OCI-M1 (cell line): ENCODE measurements around the gene PI4KB.

ENCODE experiments used
- DNase-seq: peaks from one replicate; lab custom pipeline; 2025; lab: John Stamatoyannopoulos, UW

The PI4KB gene

DNA sequence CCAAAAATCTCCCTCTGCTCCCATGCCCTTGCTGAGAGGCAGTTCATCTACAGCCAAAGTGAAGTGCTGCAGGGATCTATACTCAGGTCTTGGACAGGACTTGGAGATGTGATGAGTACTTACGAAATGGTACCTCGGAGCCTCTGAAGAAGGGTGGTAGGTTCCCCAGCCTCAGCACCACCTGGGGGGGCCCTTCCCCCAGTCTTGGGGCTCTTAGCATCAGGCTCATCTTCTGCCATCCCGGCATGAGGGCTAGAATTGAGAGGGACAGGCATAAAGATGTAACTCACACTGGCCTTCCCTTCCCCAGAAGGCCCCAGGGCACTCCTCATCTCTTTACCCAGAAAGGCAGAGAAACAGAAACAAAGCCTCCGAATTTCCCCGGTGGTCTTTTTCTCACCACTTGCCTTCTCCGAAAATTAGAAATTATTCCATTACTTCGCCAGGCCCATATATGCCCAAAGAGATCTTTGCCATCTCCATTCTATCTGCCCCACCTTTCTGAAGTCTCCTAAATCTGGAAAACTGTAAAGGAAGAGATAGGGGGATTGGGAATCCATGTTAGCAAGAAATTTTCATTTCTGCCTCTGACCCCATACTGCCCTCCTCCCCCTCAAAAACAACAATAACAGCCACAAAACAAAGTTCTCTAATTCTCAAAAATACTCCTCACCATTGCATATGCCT is 19.0 kb upstream of the PI4KB start:
- DNase-seq, result peak; percentile 43

DNA sequence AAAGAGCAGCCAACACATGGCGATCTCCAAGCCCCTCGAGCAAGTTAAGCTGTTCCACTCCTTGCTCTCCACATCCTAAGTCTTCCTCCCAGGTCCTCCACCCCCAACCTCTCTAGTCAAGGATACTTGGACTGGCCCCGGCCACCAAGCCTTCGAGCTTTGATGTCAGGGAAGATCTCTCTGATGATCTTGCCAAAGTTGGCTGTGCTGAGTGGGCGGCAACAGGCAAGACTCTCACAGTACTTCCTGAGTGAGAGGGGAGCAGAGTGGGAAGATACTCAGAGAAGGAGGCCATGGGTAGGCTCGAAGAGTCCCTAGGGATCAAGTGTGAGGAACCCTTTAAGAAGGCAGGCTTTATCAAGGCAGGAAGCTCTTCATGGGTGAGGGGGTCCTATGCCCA is 17.1 kb upstream of the PI4KB start:
- DNase-seq, result no peak

DNA sequence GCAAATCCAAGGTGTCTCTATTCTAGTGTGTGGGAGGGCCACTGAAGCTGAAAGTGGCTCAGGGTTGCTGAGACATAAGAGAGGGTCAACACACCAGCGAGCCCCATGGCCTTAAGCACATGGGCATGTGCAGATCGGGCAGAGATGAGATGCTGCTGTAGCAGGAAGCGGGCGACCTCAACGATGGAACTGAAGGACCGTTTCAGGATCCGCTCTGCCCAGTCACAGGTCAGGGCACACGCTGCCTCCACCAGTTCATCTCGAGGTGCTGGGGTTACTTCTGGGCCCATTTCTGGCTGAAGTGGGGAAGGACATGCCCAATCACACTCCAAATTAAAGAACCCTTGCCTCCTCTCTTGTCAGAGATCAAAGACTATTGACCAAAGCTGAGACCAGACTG is 16.4 kb upstream of the PI4KB start:
- DNase-seq, result no peak

DNA sequence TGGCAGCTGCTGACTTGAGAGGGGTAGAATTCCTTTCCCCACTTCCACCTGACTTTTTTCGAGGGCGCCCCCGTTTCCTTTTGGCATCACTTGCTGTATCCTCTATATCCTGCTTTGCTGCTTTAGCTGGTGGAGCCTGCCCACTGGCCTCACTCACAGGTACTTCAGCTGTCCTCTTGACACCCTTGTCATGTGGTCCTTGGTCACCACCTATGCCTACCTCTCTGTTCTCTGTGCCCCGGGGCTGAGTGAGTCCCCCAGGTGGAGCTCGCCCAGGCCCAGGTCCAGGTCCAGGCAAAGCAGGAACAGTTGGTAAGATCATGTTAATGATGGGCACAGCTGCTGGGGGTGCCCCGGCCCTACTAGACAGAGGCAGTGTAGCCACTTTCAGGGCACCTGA is 15.4 kb upstream of the PI4KB start:
- no peak for DNase-seq

DNA sequence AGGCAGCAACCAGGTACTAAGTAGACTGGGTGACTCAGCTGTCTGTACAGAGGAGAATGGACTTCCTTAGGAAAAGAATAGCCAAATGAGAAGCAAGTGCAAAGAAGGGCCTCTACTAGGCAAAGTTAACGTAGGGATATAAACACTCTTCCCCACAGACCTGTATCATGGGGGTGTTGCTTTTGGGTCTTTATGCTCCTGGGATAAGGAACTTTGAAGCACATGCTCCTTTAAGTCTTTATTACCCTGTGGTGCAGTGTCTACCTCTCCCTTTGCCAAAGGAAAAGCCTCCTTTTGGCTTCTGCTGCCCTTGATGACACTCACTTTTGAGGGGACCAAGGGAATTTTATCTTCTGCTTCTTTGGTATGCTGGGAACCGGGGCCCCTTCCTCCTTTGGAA is 14.8 kb upstream of the PI4KB start:
- no peak for DNase-seq

DNA sequence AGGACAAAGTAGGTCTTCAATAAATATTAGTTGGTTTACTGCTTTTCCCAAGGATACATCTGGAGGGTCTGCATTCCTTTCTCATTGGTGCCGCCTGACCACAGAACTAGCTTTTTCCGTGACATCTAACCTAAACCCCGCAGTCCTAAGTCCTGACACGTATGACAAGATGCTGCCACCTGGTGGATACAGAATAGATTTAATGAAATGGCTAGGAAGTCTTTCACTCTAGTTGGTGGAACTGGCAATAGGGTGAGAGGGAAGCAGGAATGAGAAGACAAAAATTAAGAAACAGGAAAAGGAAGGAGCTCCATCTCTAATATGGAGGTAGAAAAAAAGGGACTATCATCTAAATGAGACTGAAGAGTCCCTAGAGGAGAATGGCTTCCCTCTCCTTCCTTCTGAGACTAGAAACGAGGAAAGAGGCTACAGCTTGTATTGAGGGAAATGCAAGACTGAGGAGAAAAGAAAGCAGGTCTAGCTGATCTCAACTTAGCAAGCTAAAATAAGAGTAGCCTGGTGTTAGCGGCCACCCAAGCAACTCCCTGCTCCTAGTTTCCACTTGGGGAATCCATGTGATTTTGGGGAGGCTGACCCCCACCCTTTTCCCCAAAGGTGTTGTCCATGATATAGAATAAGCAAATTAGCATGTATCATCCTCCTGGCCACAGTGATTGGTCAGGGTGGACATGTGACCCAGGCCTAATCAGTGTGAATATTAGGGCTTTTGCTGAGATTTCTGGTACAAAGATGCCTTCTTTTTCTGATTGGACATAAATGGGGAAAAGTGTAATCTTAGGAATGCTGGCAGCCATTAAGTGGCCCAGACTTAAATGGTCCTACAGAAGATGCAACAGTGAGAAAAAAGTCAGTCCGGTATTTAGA is 13.9 kb upstream of the PI4KB start:
- peak; percentile 93 for DNase-seq

DNA sequence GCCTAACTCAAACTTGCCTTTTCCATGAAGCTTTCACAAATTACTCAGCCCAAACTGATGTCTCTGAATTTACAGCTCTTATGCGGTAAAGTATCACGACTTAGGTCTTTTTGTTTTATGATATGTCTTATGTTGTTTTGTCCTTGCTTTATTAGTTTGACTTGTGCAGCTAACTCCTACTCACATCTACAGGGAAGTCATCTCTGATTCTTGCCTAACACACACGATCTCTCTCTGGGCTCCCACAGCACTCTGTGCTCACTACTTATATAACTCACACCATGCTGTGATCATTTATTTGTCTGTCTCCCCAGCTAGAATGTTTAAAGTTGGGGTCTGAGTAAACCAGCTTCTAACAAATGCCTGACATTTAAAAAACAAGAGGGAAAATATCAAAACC is 9.3 kb upstream of the PI4KB start:
- no peak for DNase-seq

DNA sequence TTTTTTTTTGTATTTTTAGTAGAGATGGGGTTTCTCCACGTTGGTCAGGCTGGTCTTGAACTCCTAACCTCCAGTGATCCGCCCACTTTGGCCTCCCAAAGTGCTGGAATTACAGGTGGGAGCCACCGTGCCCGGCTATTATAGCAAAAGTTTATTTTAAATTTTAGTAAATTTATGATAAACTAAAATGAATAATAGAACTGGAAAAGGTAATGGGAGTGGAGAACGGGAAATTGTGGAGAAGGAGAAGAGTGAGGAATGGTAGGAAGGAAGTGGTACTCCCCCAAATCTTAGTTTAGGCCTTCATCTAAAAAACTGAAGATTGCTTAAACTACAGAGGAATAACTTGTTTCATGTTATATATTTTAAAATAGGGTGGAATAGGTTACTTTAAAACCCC is 7.6 kb upstream of the PI4KB start:
- no peak for DNase-seq

DNA sequence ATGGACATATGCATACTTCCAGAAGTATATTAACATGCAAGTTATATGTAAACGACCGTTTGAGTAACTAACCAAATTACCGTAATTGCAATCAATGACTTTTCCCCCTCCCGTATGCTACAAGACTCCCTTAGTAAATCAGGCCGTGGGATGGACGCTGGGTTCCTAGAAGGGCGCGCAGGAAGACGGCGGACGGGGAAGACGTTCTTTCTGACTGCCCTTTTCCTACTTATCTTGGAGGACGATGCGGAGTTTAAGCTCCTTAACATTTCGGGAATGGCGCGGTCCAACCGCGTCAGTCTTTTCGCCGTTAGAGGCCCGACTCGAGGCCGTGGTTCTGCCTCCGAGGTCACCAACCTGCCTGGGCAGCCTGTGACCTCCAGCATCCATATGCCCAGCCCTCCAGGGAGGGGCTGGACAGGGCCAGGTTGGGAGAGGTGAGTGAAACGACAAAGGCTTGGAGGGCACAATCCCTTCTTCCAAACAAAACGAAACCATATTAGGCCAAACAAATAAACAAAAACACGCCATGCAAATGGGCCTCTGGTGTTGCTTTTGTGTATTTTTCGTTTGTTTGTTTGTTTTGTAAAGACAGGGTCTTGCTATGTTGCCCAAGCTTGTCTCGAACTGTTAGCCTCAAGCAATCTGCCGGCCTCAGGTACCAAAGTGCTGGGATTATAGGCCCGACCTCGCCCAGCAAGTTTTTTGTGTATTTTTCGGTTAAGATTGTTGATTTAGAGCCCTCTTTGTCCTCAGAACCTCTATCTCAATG is 873 bp upstream of the PI4KB start:
- DNase-seq, result peak; percentile 74

DNA sequence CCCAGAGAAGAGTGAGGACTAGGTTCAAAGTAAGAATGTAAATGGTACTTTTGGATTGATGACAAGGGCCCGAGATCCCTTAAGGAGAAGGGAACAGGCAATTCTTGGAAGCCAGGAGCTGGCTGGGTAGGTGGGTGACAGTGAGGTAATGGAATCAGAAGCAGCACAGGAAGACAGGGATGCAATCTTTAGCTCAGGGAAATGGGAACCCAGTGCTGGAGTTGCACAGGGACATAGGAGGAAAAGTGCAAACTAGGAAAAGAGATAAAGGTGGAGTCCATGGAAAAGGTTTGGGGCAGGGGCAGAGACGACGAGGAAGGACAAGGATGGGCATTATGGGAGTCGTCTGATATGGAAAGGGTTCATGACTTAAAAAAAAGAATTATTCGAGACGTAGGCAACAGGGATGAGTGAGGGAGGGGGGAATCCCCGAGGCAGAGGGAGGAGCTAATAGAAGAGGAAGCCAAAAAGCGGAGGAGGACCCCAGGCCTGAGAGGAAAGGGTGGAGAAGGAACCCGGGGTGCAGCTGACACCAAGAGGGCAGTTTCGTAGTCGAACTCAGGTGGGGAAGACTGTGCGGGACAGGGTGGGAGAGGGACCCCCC is 495 bp downstream of the PI4KB start:
- DNase-seq, result peak; percentile 88

DNA sequence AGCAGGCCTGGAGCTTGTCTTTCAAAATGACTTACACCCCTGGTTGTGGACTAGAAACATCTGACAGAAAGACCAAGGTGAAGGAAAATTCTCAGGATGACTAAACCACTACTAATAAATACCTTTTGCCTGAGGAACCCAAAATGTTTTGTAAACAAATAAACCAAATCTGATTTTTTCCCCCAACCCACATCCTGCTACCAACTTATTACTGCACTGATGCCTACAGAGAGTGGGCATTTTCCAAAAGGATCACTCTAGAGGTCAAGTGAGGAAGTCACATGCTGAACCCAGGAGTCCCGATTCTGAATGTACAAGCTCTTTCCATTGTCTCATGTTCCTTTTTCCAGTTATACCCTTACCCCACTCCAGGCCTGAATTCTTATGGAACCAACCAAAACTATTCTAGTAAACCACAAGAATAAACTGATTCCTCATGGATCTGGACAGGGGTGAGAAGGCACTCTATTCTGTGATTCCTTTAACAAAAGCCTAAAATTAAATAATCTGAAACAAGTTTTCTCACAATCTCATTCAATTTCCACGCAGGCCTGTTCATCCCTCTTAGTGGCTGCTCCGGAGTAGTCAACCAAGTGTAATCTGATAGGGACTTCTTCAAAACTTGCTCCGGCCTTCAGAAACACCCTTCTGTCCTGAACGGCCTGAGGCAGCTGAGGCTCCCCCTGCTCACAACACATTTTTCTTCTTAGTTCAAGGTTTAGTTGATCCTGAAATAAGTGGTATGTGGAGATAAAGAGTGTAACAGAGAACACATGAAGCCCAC is 1.4 kb downstream of the PI4KB start:
- DNase-seq, result peak; percentile 55

DNA sequence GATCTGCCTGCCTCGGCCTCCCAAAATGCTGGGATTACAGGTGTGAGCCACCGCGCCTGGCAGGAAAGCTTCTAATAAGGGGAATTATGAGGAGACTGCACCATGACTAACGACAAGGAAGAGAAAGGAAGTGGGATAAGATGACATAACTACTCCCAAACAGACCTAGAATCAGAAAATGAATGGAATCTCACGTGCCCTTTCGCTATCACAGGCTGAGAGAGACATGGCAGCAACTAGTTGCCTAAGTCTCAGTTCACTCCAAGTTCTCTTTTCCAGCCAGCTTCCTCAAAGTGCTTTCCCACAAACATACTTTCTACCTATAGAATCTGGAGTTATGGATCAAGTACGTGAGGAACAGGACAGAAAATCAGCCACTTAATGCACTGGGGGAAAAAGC is 2.0 kb downstream of the PI4KB start:
- no peak for DNase-seq

DNA sequence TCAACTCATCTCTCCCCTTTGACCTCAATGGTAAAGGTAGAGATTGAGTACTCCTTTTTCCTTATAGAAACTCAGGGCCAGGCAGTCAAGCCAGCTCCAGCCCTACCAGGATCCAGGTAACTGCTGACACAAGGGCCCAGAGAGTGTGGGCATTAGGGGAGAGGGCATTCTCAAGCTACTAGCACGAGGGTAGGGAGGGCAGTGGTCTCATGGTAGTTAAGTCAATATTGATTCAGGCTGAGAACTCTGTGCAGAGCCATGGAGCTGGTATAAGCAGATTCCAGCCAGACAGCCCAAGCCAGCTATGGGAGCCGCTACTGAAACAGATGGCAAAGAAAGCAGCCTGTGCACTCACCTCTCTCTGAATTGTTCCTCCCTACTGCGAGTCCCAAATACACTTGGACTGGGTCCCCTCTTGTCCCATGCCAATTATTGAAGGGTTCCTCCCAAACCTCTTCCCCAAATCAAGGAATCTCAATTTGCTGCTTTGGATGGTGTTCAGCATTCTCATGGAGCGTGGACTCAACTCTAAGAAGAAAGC is 2.8 kb downstream of the PI4KB start:
- DNase-seq, result no peak

DNA sequence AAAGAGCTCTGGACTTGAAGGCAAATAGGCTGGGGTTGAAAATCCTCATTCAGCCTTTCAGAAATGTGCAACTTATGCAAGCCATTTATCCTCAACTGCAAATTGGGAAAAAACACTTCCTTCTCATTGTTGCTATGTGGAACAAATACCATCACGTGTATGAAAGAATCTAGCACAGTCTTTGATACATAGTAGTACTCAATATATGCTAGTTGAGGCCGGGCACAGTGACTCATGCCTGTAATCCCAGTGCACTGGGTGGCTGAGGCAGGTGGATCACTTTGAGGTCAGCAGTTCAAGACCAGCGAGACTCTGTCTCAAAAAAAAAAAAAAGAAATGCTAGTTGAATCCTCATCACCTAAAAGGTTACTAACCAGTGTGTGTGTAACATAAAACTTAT is 8.2 kb downstream of the PI4KB start:
- DNase-seq, result no peak

DNA sequence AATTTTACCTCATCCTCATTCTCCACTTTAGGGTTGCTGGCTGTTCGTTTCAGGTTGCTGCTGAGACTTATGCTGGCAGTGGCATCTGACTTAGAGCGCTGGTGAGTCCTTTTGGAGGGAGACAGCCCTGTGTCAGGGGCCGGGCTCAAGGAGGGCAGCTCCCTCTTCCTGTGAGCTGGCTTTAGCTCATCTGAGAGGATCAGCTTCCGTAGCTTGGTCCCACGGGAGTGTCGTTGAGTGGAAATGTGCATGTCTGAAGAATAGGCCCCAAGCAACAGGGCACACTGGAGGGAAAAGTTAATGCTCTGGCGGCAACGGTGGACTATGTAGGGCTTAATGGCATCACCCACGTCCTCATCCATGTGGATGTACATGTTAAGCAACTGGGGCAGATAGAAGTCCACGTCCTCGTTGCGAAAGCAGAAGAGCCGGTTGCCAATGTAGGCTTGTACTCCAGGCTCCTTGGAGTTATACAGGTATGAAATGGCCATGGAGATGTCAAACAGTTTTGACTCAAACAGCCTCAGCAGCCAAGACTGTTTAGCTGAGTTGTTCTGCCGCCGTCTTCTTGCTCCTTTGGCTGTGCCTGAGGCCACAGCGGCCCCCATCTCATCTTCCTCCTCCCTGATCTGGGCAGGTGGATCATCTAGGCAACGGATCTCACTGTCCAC is 11.5 kb downstream of the PI4KB start:
- no peak for DNase-seq

DNA sequence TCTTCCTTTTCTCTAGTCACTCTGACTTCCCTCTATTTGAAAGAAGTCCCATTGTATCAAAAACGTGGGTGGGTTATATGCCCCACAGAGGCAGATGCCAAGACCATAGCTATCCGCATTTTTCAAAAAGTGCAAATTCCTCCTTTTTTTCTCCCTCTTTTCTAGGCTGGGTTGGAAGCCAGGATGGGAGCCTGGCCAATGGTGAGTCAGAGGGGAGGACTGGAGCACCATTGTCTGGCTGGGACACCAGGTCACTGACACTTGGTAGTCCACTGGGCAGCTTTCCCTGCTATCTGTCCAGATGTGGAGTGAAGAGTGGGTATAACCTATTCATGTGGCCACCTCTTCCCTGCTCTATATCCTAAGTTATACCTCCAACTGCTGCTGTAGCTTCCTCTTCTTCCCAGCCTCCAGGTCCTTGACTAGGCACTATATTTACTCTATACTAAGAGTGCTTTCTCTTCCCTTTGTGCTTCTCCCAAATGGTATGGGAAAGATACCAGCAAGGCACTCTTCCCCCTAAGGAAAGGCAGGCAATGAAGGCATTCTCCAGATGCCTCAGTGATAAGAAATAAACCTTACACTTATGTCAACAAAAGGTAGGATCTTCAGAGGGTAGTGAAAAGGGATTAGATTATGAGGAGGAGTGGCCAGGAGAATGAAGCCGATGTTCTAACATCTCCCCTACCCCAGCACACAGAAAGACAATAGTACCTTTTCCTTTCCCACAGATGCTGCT is 12.9 kb downstream of the PI4KB start:
- DNase-seq, result no peak

DNA sequence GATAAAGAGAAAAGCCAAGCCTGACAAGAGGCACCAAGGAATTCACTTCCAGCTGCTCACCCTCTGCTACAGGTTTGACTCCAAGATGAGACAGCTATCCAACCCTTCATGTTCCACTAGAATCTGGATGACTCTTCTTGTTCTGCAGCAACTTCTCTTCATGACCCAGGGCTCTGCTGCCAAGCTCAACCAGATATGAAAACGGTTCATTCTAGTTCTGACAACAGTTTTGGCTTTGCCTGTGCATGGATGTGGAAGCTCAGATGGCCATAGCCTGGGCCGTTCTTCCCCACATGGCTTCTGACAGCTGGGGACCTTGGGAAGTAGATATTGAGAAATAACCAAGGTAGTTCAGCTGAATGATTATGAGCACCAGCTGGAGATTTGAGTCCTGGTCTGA is 13.7 kb downstream of the PI4KB start:
- DNase-seq, result no peak

DNA sequence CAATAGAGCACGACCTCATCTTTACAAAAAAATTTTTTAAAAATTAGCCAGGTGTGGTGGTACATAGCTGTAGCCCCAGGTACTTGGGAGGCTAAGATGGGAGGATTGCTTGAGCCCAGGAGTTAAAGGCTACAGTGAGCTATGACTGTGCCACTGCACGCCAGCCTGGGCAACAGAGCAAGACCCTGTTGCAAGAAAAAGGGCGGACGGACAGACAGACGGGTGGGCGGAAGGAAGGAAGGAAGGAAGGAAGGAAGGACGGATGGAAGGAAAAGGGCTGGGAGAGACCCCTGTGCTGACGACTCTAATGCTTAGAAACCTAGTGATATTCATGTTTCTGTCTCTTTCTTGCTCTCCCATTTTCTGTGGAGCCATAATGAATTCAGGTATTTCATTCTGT is 14.4 kb downstream of the PI4KB start:
- DNase-seq, result no peak

DNA sequence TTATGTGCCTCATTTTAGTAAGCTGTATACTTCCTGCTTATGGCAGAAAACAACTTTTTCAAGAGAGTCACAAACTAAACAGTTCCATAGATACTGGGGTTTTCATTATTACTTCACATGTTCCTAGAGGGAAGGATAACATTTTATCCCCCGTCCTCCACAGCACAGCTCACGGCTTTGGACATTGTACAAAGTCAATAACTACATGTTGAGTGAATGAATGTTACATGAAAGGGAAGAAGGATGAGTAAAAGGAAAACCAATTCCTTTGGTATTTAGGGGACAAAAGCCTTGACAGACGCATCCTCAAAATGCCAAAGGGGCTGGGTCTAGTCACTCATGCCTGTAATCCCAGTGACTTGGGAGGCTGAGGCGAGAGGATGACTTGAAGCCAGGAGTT is 14.8 kb downstream of the PI4KB start:
- no peak for DNase-seq
